ENCODE measurements around the gene DLX2. TPM values are rescaled to one million over a fixed set of nuclear protein-coding genes. Genes with fewer than 3 reads are reported as not detected.

DLX2 gene
- polyA plus RNA-seq, 1 donor from 2014 or later, result 7.7 TPM

DNA sequence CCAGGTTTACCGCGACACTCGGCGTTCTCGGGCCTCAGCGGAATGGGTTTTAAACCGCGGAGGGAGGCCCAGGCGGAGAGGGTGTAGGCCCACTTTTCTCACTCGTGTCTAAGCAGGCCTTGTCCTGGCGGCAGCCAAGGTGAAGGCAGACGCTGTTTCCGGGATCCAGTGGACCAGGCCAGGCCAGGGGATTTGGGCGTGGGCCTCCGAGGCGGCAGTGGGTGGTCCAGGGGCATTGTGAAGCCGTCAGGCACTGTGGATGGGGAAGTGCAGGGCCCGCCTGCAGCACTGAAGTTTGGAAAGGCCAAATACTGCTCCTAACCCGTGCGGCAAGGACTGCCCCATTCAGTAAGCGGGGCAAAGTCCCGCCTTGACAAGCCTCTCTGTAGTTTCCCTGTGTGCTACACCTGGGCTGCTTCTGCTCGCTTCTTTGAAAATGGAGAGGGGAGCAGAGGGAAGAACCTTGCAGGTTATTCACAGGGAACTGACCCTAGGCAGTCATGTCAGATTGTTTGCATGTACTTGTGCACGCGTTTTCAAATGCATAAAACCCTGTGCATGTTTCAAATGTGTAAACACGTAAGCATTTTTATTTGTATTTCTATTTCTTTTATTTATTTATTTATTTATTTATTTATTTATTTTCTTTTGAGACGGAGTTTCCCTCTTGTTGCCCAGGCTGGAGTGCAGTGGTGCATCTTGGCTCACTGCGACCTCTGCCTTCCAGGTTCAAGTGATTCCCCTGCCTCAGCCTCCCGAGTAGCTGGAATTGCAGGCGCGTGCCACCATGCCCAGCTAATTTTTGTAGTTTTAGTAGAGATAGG lies 7.5 kb upstream of the DLX2 start:
- H3K4me2 ChIP-seq (ENCODE audit: low read length), result no peak overlapping the region
- no peaks in the 10 kb centered on the region for H3K36me3 ChIP-seq (ENCODE audit: insufficient read depth, low read length)
- no peaks in the 10 kb centered on the region for H3K9me2 ChIP-seq (ENCODE audit: insufficient read depth, low read length)
- TF ChIP-seq, protein P1, sequence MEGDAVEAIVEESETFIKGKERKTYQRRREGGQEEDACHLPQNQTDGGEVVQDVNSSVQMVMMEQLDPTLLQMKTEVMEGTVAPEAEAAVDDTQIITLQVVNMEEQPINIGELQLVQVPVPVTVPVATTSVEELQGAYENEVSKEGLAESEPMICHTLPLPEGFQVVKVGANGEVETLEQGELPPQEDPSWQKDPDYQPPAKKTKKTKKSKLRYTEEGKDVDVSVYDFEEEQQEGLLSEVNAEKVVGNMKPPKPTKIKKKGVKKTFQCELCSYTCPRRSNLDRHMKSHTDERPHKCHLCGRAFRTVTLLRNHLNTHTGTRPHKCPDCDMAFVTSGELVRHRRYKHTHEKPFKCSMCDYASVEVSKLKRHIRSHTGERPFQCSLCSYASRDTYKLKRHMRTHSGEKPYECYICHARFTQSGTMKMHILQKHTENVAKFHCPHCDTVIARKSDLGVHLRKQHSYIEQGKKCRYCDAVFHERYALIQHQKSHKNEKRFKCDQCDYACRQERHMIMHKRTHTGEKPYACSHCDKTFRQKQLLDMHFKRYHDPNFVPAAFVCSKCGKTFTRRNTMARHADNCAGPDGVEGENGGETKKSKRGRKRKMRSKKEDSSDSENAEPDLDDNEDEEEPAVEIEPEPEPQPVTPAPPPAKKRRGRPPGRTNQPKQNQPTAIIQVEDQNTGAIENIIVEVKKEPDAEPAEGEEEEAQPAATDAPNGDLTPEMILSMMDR (IDR thresholded peaks at IDR 0.05; ENCODE audit: poor library complexity, severe bottlenecking), result no peak
- no peak for TF ChIP-seq RAD21 (conservative IDR thresholded peaks at IDR 0.05)
- no peak for TF ChIP-seq EP300 (conservative IDR thresholded peaks at IDR 0.05; ENCODE audit: poor library complexity, severe bottlenecking)
- no peak for TF ChIP-seq SMC3 (conservative IDR thresholded peaks at IDR 0.05; ENCODE audit: poor library complexity)
- H3K9me3 ChIP-seq (ENCODE audit: low read length), result no peaks in the 10 kb centered on the region
- H2AFZ ChIP-seq (ENCODE audit: low read depth, low read length), result no peak overlapping the region
- no peaks in the 10 kb centered on the region for H4K20me1 ChIP-seq (ENCODE audit: insufficient read depth)
- H3K79me2 ChIP-seq (replicated peaks; ENCODE audit: insufficient read depth, low read length), result no peaks in the 10 kb centered on the region
- H3K4me3 ChIP-seq (ENCODE audit: low read length), result no peak overlapping the region
- no peaks in the 10 kb centered on the region for H3F3A ChIP-seq (ENCODE audit: insufficient read depth, low read length, poor library complexity, severe bottlenecking)
- peaks cover 50% of the 10 kb centered on the region for H3K27me3 ChIP-seq (ENCODE audit: insufficient read depth, low read depth, low read length)
- no peak overlapping the region for H3K9ac ChIP-seq (ENCODE audit: low read length)
- no peak overlapping the region for H3K27ac ChIP-seq (ENCODE audit: low read length)

DNA sequence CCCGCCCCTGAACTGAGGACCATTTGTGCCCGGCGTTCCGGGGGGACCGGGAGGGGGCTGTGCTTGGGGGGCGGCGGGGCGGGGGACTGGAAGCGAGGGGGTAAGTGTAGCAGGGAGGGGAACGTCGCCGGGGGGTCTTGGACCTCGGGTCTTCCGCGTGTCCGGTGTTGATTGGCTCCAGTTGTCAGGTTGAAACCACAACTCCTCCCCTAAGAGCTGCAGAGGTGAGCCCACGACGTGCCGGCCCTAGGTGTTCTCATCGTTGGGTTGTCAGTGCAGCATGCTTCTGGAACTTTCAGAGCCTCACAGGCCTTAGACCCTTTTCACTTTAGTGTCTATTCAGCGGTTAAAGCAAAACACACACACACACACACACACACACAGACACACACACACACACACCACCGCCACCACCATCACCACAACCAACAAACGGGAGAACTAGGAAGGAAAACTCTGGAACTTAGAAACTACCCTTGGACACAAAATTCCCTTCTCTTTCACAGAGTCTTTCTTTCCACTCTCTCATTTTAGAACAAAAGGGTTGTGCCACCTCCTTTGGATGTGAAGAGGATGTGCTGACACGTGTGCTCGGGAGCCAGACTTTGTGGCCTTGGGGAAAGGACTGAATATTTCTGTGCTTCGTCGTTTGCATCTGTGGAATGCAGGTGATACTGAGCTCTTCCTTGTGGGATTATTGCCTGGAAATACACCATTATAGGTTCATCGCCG lies 6.7 kb upstream of the DLX2 start:
- TF ChIP-seq POLR2AphosphoS5 (IDR thresholded peaks at IDR 0.05), result no peak
- TF ChIP-seq, protein P2, sequence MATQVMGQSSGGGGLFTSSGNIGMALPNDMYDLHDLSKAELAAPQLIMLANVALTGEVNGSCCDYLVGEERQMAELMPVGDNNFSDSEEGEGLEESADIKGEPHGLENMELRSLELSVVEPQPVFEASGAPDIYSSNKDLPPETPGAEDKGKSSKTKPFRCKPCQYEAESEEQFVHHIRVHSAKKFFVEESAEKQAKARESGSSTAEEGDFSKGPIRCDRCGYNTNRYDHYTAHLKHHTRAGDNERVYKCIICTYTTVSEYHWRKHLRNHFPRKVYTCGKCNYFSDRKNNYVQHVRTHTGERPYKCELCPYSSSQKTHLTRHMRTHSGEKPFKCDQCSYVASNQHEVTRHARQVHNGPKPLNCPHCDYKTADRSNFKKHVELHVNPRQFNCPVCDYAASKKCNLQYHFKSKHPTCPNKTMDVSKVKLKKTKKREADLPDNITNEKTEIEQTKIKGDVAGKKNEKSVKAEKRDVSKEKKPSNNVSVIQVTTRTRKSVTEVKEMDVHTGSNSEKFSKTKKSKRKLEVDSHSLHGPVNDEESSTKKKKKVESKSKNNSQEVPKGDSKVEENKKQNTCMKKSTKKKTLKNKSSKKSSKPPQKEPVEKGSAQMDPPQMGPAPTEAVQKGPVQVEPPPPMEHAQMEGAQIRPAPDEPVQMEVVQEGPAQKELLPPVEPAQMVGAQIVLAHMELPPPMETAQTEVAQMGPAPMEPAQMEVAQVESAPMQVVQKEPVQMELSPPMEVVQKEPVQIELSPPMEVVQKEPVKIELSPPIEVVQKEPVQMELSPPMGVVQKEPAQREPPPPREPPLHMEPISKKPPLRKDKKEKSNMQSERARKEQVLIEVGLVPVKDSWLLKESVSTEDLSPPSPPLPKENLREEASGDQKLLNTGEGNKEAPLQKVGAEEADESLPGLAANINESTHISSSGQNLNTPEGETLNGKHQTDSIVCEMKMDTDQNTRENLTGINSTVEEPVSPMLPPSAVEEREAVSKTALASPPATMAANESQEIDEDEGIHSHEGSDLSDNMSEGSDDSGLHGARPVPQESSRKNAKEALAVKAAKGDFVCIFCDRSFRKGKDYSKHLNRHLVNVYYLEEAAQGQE (IDR thresholded peaks at IDR 0.05; ENCODE audit: borderline replicate concordance), result no peak
- TF ChIP-seq SMC3 (conservative IDR thresholded peaks at IDR 0.05; ENCODE audit: poor library complexity), result no peak
- TF ChIP-seq, protein P1 (IDR thresholded peaks at IDR 0.05; ENCODE audit: poor library complexity, severe bottlenecking), result no peak
- TF ChIP-seq MXI1 (conservative IDR thresholded peaks at IDR 0.05; ENCODE audit: poor library complexity, severe bottlenecking), result no peak
- TF ChIP-seq EP300 (conservative IDR thresholded peaks at IDR 0.05; ENCODE audit: poor library complexity, severe bottlenecking), result no peak
- no peak for TF ChIP-seq TAF1 (IDR thresholded peaks at IDR 0.05; ENCODE audit: low read depth)
- TF ChIP-seq EZH2 (IDR thresholded peaks at IDR 0.05; ENCODE audit: borderline replicate concordance, insufficient read depth, low read length, poor library complexity, severe bottlenecking), result no peak
- Histone ChIP-seq H3K4me3 (ENCODE audit: low read length) (no peak overlapping the region), H3K27me3 (ENCODE audit: insufficient read depth, low read depth, low read length) (peaks cover 56% of the 10 kb centered on the region), H3K79me2 (replicated peaks; ENCODE audit: insufficient read depth, low read length) (no peaks in the 10 kb centered on the region), H3K9me2 (ENCODE audit: insufficient read depth, low read length) (no peaks in the 10 kb centered on the region), H3K36me3 (ENCODE audit: insufficient read depth, low read length) (no peaks in the 10 kb centered on the region), H3F3A (ENCODE audit: insufficient read depth, low read length, poor library complexity, severe bottlenecking) (no peaks in the 10 kb centered on the region), H3K9me3 (ENCODE audit: low read length) (no peaks in the 10 kb centered on the region), H3K4me2 (ENCODE audit: low read length) (no peak overlapping the region), H4K20me1 (ENCODE audit: insufficient read depth) (no peaks in the 10 kb centered on the region), H2AFZ (ENCODE audit: low read depth, low read length) (no peak overlapping the region), H3K9ac (ENCODE audit: low read length) (no peak overlapping the region), H3K27ac (ENCODE audit: low read length) (no peak overlapping the region)

All from neural cell (in vitro differentiated cells).